ENCODE data around the gene ESD.

The ESD gene

DNA sequence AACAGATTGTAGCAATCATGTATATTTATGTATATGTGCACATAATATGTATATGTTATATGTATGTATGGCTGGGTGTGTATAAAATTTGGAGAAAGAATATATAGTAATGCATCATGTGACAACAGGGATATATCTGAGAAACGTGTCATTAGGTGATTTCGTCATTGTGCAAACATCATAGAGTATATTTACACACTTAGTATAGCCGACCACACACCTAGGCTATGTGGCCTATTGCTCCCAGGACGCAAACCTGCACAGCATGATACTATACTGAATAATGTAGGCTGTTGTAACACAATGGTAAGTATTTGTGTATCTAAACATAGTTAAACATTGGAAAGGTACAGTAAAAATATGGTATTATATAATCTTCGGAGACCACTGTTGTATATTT, 43.8 kb downstream of the ESD start:
- no peak for DNase-seq (ENCODE audit: low read depth, low spot score)
- POLR2A ChIA-PET: no interaction called here

DNA sequence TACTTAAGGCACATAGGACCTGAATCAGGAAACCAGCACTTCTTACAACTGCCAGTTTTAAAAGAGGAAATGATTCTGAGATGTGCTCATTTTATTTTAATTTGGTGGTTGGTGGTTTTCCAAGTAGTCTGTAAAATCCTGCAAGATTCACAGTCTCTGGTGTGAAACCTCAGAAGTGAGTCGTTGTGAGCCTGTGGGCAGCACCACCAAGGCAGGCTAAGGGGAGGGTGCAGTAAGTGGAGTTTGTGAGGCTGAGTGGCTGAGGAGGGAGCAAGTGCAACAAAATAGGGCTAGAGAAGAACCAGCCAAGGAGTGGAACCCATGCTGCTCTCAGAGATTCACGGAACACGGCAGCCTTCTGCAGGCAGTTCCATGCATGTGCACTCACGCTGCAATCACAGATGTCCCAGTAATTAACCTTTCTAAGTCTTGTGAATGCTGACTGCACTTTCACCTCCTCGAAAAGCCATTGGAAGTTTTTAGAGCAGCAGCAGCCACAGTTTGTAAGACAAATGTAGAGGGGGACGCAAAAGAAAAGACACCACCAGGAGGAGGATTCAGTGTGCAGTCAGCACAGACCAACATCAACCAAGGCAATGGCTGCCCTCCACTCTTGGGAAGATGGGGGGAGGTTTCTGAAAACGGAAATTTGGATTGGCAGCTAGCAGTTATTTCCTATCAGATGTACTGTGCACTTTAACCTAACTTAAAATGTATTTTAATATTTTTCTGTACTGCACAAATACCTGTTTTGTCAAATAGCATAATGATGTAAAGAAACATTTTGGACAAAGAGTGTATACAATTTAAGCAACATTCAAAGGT, 44.9 kb downstream of the ESD start:
- peak; percentile 19 for DNase-seq (ENCODE audit: low read depth, low spot score)
- TF ChIP-seq, protein P1, sequence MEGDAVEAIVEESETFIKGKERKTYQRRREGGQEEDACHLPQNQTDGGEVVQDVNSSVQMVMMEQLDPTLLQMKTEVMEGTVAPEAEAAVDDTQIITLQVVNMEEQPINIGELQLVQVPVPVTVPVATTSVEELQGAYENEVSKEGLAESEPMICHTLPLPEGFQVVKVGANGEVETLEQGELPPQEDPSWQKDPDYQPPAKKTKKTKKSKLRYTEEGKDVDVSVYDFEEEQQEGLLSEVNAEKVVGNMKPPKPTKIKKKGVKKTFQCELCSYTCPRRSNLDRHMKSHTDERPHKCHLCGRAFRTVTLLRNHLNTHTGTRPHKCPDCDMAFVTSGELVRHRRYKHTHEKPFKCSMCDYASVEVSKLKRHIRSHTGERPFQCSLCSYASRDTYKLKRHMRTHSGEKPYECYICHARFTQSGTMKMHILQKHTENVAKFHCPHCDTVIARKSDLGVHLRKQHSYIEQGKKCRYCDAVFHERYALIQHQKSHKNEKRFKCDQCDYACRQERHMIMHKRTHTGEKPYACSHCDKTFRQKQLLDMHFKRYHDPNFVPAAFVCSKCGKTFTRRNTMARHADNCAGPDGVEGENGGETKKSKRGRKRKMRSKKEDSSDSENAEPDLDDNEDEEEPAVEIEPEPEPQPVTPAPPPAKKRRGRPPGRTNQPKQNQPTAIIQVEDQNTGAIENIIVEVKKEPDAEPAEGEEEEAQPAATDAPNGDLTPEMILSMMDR (IDR thresholded peaks at IDR 0.05; ENCODE audit: insufficient read depth, low read length, missing control alignments): no peak
- ChIA-PET POLR2A (no interaction called here), CTCF (interaction anchor here (0.8 to 3.7 kb wide), 3 partner anchors 11 to 1286 kb away, joined by 3 to 26 read pairs (median 3); no protein-coding TSS in a partner anchor)
- no peak overlapping the region for H3K4me3 ChIP-seq (ENCODE audit: low read depth, low read length)

More for the DNA sequence above, 43.8 kb downstream of the ESD start:
- CTCF ChIA-PET: interaction anchor here (3.7 kb wide), 1 partner anchor 10 kb away, joined by 26 read pairs; no protein-coding TSS in a partner anchor
- TF ChIP-seq, protein P1 (IDR thresholded peaks at IDR 0.05; ENCODE audit: insufficient read depth, low read length, missing control alignments): no peak
- no peak overlapping the region for H3K4me3 ChIP-seq (ENCODE audit: low read depth, low read length)

DNA sequence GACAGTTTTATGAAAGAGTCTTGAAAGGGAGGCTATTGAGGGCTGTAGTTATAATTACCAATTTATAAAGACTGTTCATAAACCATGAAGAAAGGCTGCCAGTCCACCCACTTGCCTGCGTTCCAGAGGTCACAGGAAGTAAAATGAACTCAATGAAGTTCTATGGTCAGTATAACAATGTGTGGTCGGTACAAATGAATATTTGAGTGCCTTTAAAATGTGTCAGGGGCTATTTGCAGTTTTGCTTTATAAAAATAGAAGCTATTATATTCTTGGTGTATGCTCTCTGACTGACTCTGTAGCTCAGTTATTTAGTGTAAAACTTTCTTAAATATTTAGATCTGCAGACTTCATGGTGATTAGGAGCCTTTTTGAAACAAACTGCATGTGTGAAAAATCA, 47.0 kb downstream of the ESD start:
- TF ChIP-seq, protein P1 (IDR thresholded peaks at IDR 0.05; ENCODE audit: insufficient read depth, low read length, missing control alignments): no peak
- POLR2A ChIA-PET: no interaction called here
- no peak overlapping the region for H3K4me3 ChIP-seq (ENCODE audit: low read depth, low read length)
- DNase-seq (ENCODE audit: low read depth, low spot score): no peak
- CTCF ChIA-PET: interaction anchor here (1.3 to 3.7 kb wide), 3 partner anchors 13 to 256 kb away, joined by 3 to 26 read pairs (median 4); no protein-coding TSS in a partner anchor

DNA sequence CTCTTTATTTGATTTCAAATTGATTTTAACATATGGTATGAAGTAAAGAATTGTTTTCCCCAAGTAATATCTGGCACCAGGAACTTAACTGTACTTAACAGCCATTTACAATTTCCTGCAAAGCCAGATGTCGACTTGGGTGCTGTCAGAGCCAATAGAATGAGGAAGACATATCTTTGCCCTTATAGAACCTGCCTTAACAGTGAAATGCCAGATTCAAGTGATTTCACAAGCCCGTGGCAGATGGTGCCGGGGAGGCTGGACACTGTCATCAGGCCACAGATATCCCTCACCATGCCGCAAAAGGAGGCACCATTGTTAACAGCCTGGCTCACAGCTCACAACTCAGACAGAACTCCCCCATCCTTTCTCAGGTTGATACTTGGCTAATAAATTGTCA, 48.7 kb downstream of the ESD start:
- CTCF ChIA-PET: interaction anchor here (1.1 to 1.4 kb wide), 2 partner anchors 17 to 27 kb away, joined by 3 read pairs; no protein-coding TSS in a partner anchor
- POLR2A ChIA-PET: no interaction called here
- H3K4me3 ChIP-seq (ENCODE audit: low read depth, low read length): no peak overlapping the region
- no peak for DNase-seq (ENCODE audit: low read depth, low spot score)
- TF ChIP-seq, protein P1 (IDR thresholded peaks at IDR 0.05; ENCODE audit: insufficient read depth, low read length, missing control alignments): no peak

DNA sequence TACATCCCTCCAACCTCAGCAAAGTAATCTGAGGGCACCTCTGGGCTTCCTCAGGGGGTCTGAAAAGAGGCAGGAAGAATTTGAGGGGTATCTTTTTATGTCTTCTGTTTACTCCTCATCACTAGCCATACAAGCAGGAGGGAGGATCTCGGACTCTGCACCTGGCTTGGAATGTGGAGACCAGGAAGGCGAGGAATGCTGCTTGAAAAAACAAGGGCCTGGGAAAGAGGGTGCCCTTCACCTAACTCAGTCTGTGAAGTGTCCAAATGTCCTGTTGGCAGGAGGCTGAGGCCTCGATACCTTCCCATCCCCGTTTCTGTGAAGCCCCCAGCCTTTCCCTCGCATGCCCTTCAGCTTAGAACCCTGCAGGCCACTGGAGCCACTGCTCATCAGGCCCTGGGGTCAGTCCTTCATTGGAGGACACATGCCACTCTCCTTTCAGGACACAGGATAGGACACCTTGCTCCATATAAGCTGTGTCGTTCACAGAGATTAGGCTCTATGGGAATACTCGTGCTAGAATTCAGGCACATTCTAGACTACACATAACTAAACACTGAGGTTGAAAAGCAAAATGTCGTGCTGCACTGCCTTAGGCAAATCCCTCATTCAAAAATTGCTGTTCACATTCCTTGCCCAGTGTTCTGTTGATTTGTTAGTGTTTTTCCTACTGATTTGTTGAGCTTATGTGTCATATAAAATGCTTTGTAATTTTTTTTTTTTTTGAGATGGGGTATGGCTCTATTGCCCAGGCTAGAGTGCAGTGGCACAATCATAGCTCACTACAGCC, 49.7 kb downstream of the ESD start:
- ChIA-PET POLR2A (no interaction called here), CTCF (interaction anchor here (1.1 to 1.4 kb wide), 2 partner anchors 18 to 26 kb away, joined by 3 read pairs; no protein-coding TSS in a partner anchor)
- DNase-seq (ENCODE audit: low read depth, low spot score): no peak
- H3K4me3 ChIP-seq (ENCODE audit: low read depth, low read length): no peak overlapping the region
- TF ChIP-seq, protein P1 (IDR thresholded peaks at IDR 0.05; ENCODE audit: insufficient read depth, low read length, missing control alignments): no peak

DNA sequence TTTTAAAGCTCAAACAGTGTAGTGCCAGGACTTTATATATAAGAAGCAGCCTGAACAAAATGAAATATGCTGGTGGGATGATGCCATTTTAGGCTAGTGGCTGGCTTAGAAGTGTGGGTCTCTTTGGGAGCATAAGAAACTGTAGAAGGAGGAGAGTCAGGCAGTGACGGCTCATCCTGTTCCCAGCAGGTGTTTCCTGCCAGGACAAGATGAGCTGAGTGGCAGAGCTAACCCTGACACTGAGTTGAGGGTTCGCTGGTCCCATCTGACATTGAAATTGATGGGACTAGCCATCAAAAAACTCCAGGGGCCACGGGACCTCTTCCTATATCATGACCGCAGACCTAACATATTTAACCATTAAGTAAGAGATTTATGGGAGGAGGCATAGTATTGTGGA, 51.3 kb downstream of the ESD start:
- DNase-seq (ENCODE audit: low read depth, low spot score): no peak
- H3K4me3 ChIP-seq (ENCODE audit: low read depth, low read length): no peak overlapping the region
- ChIA-PET CTCF (no interaction called here), POLR2A (no interaction called here)
- TF ChIP-seq, protein P1 (IDR thresholded peaks at IDR 0.05; ENCODE audit: insufficient read depth, low read length, missing control alignments): no peak

Measured in AG04449 (cell line).